ENCODE data around the gene KRT6A. TPM values are rescaled to one million over a fixed set of nuclear protein-coding genes. Genes with fewer than 3 reads are reported as not detected.

The KRT6A gene
- total RNA-seq, 1 experiment from 2014 or later, result 0.24 TPM

DNA sequence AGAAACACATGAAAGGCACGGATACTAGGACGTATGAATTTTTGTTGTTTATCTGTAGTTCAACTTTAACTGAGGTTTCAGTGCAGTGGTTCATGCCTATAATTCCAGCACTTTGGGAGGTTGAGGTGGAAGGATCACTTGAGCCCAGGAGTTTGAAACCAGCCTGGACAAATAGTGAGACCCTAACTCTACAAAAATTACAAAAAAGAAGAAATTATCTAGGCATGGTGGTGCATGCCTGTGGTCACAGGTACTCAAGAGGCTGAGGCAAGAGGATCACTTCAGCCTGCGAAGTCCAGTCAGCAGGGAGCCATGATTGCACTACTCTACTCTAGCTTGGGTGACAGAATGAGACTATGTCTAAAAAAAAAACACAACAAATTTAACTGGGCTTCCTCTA lies 49.1 kb downstream of the KRT6A start:
- ChIA-PET CTCF (no interaction called here), POLR2A (ENCODE audit: low non-redundant PET) (no interaction called here)
- Histone ChIP-seq H3K4me1 (ENCODE audit: insufficient read depth, low read length, poor library complexity, severe bottlenecking) (no peaks in the 10 kb centered on the region), H3K27me3 (replicated peaks; ENCODE audit: insufficient read depth, low read depth, low read length, poor library complexity) (peaks cover 8% of the 10 kb centered on the region), H3K36me3 (ENCODE audit: insufficient read depth, low read length, poor library complexity, severe bottlenecking) (no peaks in the 10 kb centered on the region), H3K9me3 (ENCODE audit: low read depth, low read length, poor library complexity, severe bottlenecking) (no peaks in the 10 kb centered on the region), H3K27ac (ENCODE audit: low read depth, low read length, poor library complexity, severe bottlenecking) (no peak overlapping the region), H3K4me3 (ENCODE audit: low read depth, low read length, poor library complexity, severe bottlenecking) (no peak overlapping the region)
- no TSS peak for BruUV-seq (replicated peaks)
- no peak for DNase-seq (ENCODE audit: low spot score)
- intact Hi-C loops (cut with micrococcal nuclease; ENCODE audit: unreplicated experiment), result no loop called here
- TF ChIP-seq, protein P1, sequence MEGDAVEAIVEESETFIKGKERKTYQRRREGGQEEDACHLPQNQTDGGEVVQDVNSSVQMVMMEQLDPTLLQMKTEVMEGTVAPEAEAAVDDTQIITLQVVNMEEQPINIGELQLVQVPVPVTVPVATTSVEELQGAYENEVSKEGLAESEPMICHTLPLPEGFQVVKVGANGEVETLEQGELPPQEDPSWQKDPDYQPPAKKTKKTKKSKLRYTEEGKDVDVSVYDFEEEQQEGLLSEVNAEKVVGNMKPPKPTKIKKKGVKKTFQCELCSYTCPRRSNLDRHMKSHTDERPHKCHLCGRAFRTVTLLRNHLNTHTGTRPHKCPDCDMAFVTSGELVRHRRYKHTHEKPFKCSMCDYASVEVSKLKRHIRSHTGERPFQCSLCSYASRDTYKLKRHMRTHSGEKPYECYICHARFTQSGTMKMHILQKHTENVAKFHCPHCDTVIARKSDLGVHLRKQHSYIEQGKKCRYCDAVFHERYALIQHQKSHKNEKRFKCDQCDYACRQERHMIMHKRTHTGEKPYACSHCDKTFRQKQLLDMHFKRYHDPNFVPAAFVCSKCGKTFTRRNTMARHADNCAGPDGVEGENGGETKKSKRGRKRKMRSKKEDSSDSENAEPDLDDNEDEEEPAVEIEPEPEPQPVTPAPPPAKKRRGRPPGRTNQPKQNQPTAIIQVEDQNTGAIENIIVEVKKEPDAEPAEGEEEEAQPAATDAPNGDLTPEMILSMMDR (conservative IDR thresholded peaks at IDR 0.05; ENCODE audit: low read depth, low read length), result no peak
- no peak for TF ChIP-seq EZH2 (IDR thresholded peaks at IDR 0.05; ENCODE audit: borderline replicate concordance, low read depth, low read length, poor library complexity, severe bottlenecking)

- intact Hi-C loops (cut with micrococcal nuclease; ENCODE audit: unreplicated experiment), result no loop called here
- peaks cover 8% of the 10 kb centered on the region for H3K27me3 ChIP-seq (replicated peaks; ENCODE audit: insufficient read depth, low read depth, low read length, poor library complexity)
- no peaks in the 10 kb centered on the region for H3K36me3 ChIP-seq (ENCODE audit: insufficient read depth, low read length, poor library complexity, severe bottlenecking)
- ChIA-PET CTCF (no interaction called here), POLR2A (ENCODE audit: low non-redundant PET) (no interaction called here)
- TF ChIP-seq EZH2 (IDR thresholded peaks at IDR 0.05; ENCODE audit: borderline replicate concordance, low read depth, low read length, poor library complexity, severe bottlenecking), result no peak
- TF ChIP-seq, protein P1 (conservative IDR thresholded peaks at IDR 0.05; ENCODE audit: low read depth, low read length), result no peak
- no peak for DNase-seq (ENCODE audit: low spot score)
- no TSS peak for BruUV-seq (replicated peaks)
- H3K27ac ChIP-seq (ENCODE audit: low read depth, low read length, poor library complexity, severe bottlenecking), result no peak overlapping the region
- H3K9me3 ChIP-seq (ENCODE audit: low read depth, low read length, poor library complexity, severe bottlenecking), result no peaks in the 10 kb centered on the region
- no peak overlapping the region for H3K4me3 ChIP-seq (ENCODE audit: low read depth, low read length, poor library complexity, severe bottlenecking)
- H3K4me1 ChIP-seq (ENCODE audit: insufficient read depth, low read length, poor library complexity, severe bottlenecking), result no peaks in the 10 kb centered on the region
Observed at GRCh38 chr12:52442600-52443061, 50.4 kb downstream of the KRT6A start.

- TF ChIP-seq EZH2 (IDR thresholded peaks at IDR 0.05; ENCODE audit: borderline replicate concordance, low read depth, low read length, poor library complexity, severe bottlenecking), result no peak
- BruUV-seq (replicated peaks), result no TSS peak
- Histone ChIP-seq H3K27me3 (replicated peaks; ENCODE audit: insufficient read depth, low read depth, low read length, poor library complexity) (peaks cover 3% of the 10 kb centered on the region), H3K4me1 (ENCODE audit: insufficient read depth, low read length, poor library complexity, severe bottlenecking) (no peaks in the 10 kb centered on the region), H3K9me3 (ENCODE audit: low read depth, low read length, poor library complexity, severe bottlenecking) (no peaks in the 10 kb centered on the region), H3K4me3 (ENCODE audit: low read depth, low read length, poor library complexity, severe bottlenecking) (no peak overlapping the region), H3K27ac (ENCODE audit: low read depth, low read length, poor library complexity, severe bottlenecking) (no peak overlapping the region), H3K36me3 (ENCODE audit: insufficient read depth, low read length, poor library complexity, severe bottlenecking) (no peaks in the 10 kb centered on the region)
- peak; percentile 48 for DNase-seq (ENCODE audit: low spot score)
- CTCF ChIA-PET, result no interaction called here
- POLR2A ChIA-PET (ENCODE audit: low non-redundant PET), result no interaction called here
- intact Hi-C loops (cut with micrococcal nuclease; ENCODE audit: unreplicated experiment), result no loop called here
Observed at GRCh38 chr12:52441320-52441911, 51.6 kb downstream of the KRT6A start.

- H3K9me3 ChIP-seq (ENCODE audit: low read depth, low read length, poor library complexity, severe bottlenecking), result no peaks in the 10 kb centered on the region
- no TSS peak for BruUV-seq (replicated peaks)
- DNase-seq (ENCODE audit: low spot score), result no peak
- TF ChIP-seq, protein P1 (conservative IDR thresholded peaks at IDR 0.05; ENCODE audit: low read depth, low read length), result no peak
- no peak for TF ChIP-seq EZH2 (IDR thresholded peaks at IDR 0.05; ENCODE audit: borderline replicate concordance, low read depth, low read length, poor library complexity, severe bottlenecking)
- no peaks in the 10 kb centered on the region for H3K4me1 ChIP-seq (ENCODE audit: insufficient read depth, low read length, poor library complexity, severe bottlenecking)
- no peaks in the 10 kb centered on the region for H3K27me3 ChIP-seq (replicated peaks; ENCODE audit: insufficient read depth, low read depth, low read length, poor library complexity)
- intact Hi-C loops (cut with micrococcal nuclease; ENCODE audit: unreplicated experiment), result no loop called here
- H3K27ac ChIP-seq (ENCODE audit: low read depth, low read length, poor library complexity, severe bottlenecking), result no peak overlapping the region
- no peaks in the 10 kb centered on the region for H3K36me3 ChIP-seq (ENCODE audit: insufficient read depth, low read length, poor library complexity, severe bottlenecking)
- POLR2A ChIA-PET (ENCODE audit: low non-redundant PET), result no interaction called here
- H3K4me3 ChIP-seq (ENCODE audit: low read depth, low read length, poor library complexity, severe bottlenecking), result no peak overlapping the region
- CTCF ChIA-PET, result no interaction called here
Observed at GRCh38 chr12:52440821-52441319, 52.2 kb downstream of the KRT6A start.

Data from A673 (cell line).